Measurements from ENCODE around the gene FAM107B. TPM values are rescaled to one million over a fixed set of nuclear protein-coding genes. Genes with fewer than 3 reads are reported as not detected.

The FAM107B gene
- total RNA-seq, 2 experiments from 2014 or later: 114 to 121 TPM

DNA sequence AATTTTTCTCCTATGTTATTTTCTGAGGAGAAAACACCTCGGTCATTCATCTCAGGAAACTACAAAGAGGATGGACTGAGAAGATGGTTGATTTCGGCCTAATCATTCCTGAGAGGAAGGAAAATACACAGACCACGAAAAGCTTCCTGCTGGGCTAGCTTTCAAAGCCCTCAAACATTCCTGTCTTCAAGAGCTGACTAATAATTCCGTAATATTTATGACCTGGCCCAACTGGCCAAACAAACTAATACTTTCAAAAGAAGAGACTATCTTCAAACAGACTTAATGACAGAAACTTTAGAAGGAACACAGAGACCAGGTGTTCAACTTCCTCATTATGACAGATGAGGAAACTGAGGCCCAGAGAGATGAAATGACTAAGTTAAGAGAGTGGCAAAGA, 228.9 kb downstream of the FAM107B start:
- POLR2A ChIA-PET: interaction anchor here (1.2 to 1.6 kb wide), 2 partner anchors 9 to 13 kb away, joined by 4 read pairs; no protein-coding TSS in a partner anchor
- H3K4me1 Mint-ChIP-seq (ENCODE audit: low read depth): peaks cover 85% of the 10 kb centered on the region
- CTCF ChIA-PET: interaction anchor here (0.7 to 8.9 kb wide), 4 partner anchors 7 to 38 kb away, joined by 3 to 57 read pairs (median 4); no protein-coding TSS in a partner anchor
- no peaks in the 10 kb centered on the region for H3K27me3 Mint-ChIP-seq
- no peak overlapping the region for H3K4me3 Mint-ChIP-seq
- H3K9me3 Mint-ChIP-seq: no peaks in the 10 kb centered on the region
- DNase-seq (no peak), ATAC-seq (no peak)
- intact Hi-C loops (cut with micrococcal nuclease): no loop called here
- H3K27ac Mint-ChIP-seq: peak overlapping the region; percentile 10
- H3K36me3 Mint-ChIP-seq (ENCODE audit: low read depth): peaks cover 51% of the 10 kb centered on the region
- TF ChIP-seq, protein P1, sequence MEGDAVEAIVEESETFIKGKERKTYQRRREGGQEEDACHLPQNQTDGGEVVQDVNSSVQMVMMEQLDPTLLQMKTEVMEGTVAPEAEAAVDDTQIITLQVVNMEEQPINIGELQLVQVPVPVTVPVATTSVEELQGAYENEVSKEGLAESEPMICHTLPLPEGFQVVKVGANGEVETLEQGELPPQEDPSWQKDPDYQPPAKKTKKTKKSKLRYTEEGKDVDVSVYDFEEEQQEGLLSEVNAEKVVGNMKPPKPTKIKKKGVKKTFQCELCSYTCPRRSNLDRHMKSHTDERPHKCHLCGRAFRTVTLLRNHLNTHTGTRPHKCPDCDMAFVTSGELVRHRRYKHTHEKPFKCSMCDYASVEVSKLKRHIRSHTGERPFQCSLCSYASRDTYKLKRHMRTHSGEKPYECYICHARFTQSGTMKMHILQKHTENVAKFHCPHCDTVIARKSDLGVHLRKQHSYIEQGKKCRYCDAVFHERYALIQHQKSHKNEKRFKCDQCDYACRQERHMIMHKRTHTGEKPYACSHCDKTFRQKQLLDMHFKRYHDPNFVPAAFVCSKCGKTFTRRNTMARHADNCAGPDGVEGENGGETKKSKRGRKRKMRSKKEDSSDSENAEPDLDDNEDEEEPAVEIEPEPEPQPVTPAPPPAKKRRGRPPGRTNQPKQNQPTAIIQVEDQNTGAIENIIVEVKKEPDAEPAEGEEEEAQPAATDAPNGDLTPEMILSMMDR (IDR thresholded peaks at IDR 0.05): no peak

DNA sequence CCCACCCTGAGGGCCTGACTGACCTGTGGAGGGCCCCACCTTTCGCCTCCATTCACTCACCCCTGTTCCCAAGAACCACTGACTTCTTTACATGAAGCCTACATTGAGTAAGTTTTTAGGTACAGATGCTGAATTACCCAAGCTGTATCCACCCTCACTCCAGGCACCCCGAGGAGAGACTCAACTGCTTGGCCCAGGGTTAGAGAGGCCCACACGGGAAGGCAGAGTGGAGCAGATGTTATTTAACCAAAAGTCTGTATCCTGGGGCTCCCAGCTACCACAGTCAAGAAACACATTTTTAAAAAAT, 230.8 kb downstream of the FAM107B start:
- Mint-ChIP-seq H3K9me3 (no peaks in the 10 kb centered on the region), H3K4me3 (peak overlapping the region; percentile 58), H3K4me1 (ENCODE audit: low read depth) (peaks cover 86% of the 10 kb centered on the region), H3K27me3 (no peaks in the 10 kb centered on the region), H3K36me3 (ENCODE audit: low read depth) (peaks cover 42% of the 10 kb centered on the region), H3K27ac (peak overlapping the region; percentile 88)
- CTCF ChIA-PET: interaction anchor here (0.7 to 2.9 kb wide), 22 partner anchors 9 to 347 kb away, joined by 3 to 44 read pairs (median 7); partner anchors contain the start of genes CDNF, HSPA14 and MSANTD7
- ATAC-seq (peak; percentile 28), DNase-seq (no peak)
- intact Hi-C loops (cut with micrococcal nuclease): loop anchor here (5.0 kb wide), 1 partner anchor 47 kb away; no protein-coding TSS in a partner anchor
- TF ChIP-seq, protein P1 (IDR thresholded peaks at IDR 0.05): no peak
- POLR2A ChIA-PET: interaction anchor here (0.6 to 1.7 kb wide), 7 partner anchors 14 to 358 kb away, joined by 3 to 6 read pairs (median 4); no protein-coding TSS in a partner anchor

DNA sequence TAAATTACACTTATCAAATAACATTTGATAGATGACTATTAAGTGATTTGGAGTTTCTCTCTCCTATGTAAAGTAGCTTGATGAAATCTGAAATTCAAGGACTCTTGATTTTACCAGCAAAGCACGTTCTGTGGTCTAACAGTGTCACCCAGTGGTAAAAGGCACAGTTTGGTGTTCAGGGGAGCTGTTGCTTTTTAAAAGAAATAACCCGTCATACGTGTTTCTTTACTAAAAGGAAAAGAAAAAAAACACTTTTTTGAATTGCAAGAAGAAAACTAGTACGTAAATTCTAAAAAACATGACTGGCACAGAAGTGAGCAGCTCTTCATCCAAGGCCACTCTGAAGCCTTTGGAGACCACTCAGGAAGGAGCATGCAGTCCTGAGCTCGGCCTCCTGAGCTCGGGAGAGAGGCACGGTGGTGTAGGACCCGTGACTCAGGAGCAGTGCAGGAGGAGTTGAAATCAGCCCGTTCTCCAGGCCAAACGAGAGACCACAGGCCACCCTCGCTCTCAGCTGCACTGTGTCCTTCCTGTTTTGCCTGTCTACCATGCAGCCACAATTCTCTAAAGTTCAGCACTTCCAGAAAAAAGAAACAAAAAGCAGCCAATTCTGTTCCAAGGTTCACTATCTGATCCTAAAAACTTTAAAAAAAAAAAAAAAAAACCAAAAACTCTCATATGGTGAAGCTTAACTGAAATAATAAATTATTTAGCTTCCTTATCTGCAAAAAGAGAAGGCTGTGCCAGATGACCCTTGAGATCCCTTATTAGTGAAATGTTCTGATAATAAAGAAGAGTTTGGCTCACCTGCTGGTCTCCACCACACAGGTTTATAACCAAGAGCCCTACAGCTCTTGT, 231.4 kb downstream of the FAM107B start:
- Mint-ChIP-seq H3K4me3 (peak overlapping the region; percentile 58), H3K27me3 (no peaks in the 10 kb centered on the region), H3K4me1 (ENCODE audit: low read depth) (peaks cover 83% of the 10 kb centered on the region), H3K9me3 (no peaks in the 10 kb centered on the region), H3K27ac (peak overlapping the region; percentile 88), H3K36me3 (ENCODE audit: low read depth) (peaks cover 44% of the 10 kb centered on the region)
- ATAC-seq: peak; percentile 74
- peak; percentile 60 for DNase-seq
- intact Hi-C loops (cut with micrococcal nuclease): loop anchor here (5.0 kb wide), 1 partner anchor 46 kb away; no protein-coding TSS in a partner anchor
- CTCF ChIA-PET: interaction anchor here (0.7 to 2.9 kb wide), 35 partner anchors 10 to 358 kb away, joined by 3 to 44 read pairs (median 4); partner anchors contain the start of genes CDNF, HSPA14 and MSANTD7
- TF ChIP-seq, protein P1 (IDR thresholded peaks at IDR 0.05): peak; percentile 32
- POLR2A ChIA-PET: interaction anchor here (0.6 to 1.7 kb wide), 11 partner anchors 9 to 358 kb away, joined by 3 to 6 read pairs (median 3); no protein-coding TSS in a partner anchor

DNA sequence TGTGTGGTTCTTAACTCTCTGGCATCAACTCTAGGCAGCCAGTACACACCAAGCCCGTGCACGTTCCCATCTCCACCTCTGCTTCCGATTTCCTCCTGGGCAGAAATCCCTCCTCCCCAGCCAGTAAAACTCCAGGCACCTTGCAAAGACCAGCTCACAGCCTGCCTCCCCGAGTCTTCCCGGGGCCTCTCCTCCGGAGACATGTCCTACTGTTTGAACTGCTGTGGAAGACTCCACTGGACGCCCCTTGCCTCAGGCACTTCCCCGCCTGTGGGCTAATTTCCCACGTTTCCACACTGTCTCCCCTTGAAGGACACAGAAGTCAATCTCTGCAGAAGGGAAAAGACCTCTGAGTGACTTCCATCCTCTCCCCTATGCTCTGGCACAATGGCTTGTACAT, 233.3 kb downstream of the FAM107B start:
- ChIA-PET CTCF (interaction anchor here (1.8 to 5.5 kb wide), 2 partner anchors 8 to 282 kb away, joined by 6 to 57 read pairs; no protein-coding TSS in a partner anchor), POLR2A (interaction anchor here (1.4 kb wide), 1 partner anchor 13 kb away, joined by 3 read pairs; no protein-coding TSS in a partner anchor)
- H3K4me3 Mint-ChIP-seq: no peak overlapping the region
- peak overlapping the region; percentile 55 for H3K27ac Mint-ChIP-seq
- DNase-seq (no peak), ATAC-seq (no peak)
- H3K27me3 Mint-ChIP-seq: no peaks in the 10 kb centered on the region
- H3K9me3 Mint-ChIP-seq: no peaks in the 10 kb centered on the region
- H3K4me1 Mint-ChIP-seq (ENCODE audit: low read depth): peaks cover 76% of the 10 kb centered on the region
- intact Hi-C loops (cut with micrococcal nuclease): loop anchor here (5.0 kb wide), 1 partner anchor 44 kb away; no protein-coding TSS in a partner anchor
- TF ChIP-seq, protein P1 (IDR thresholded peaks at IDR 0.05): no peak
- H3K36me3 Mint-ChIP-seq (ENCODE audit: low read depth): peaks cover 39% of the 10 kb centered on the region

All from activated CD8-positive, alpha-beta T cell treated with anti-CD3 and anti-CD28 coated beads for 36 hours (primary cell).